ENCODE data around the gene DNM1.

DNM1 gene

GRCh38 chr9:128296340-128297220 is 93.4 kb downstream of the DNM1 start:
- no peak overlapping the region for H3K4me3 ChIP-seq (ENCODE audit: low read depth, low read length)
- no peak for TF ChIP-seq CTCF (IDR thresholded peaks at IDR 0.05; ENCODE audit: low read depth, low read length)
- in situ Hi-C loops (cut with HindIII; ENCODE audit: low sequenced_read_pairs): no loop called here
- DNase-seq (ENCODE audit: low read depth, low spot score): no peak

GRCh38 chr9:128297221-128297773 is 94.1 kb downstream of the DNM1 start:
- no peak for TF ChIP-seq CTCF (IDR thresholded peaks at IDR 0.05; ENCODE audit: low read depth, low read length)
- in situ Hi-C loops (cut with HindIII; ENCODE audit: low sequenced_read_pairs): no loop called here

GRCh38 chr9:128298535-128299482 is 95.6 kb downstream of the DNM1 start:
- in situ Hi-C loops (cut with HindIII; ENCODE audit: low sequenced_read_pairs): no loop called here
- TF ChIP-seq CTCF (IDR thresholded peaks at IDR 0.05; ENCODE audit: low read depth, low read length): no peak
- H3K4me3 ChIP-seq (ENCODE audit: low read depth, low read length): no peak overlapping the region
- DNase-seq (ENCODE audit: low read depth, low spot score): no peak

More at GRCh38 chr9:128297221-128297773, 94.1 kb downstream of the DNM1 start:
- DNase-seq (ENCODE audit: low read depth, low spot score): no peak
- no peak overlapping the region for H3K4me3 ChIP-seq (ENCODE audit: low read depth, low read length)

GRCh38 chr9:128304136-128304970 is 101.2 kb downstream of the DNM1 start:
- in situ Hi-C loops (cut with HindIII; ENCODE audit: low sequenced_read_pairs): no loop called here
- TF ChIP-seq CTCF (IDR thresholded peaks at IDR 0.05; ENCODE audit: low read depth, low read length): no peak
- no peak overlapping the region for H3K4me3 ChIP-seq (ENCODE audit: low read depth, low read length)
- no peak for DNase-seq (ENCODE audit: low read depth, low spot score)

All from astrocyte of the spinal cord (primary cell).